Hypothalamus (tissue), 51 donors: ENCODE data around the gene ALDH3B1.

ENCODE experiments used
- DNase-seq, 51 donors: peaks; one replicate each; lab custom pipeline; 2025; lab: John Stamatoyannopoulos, UW

ALDH3B1 gene

DNA sequence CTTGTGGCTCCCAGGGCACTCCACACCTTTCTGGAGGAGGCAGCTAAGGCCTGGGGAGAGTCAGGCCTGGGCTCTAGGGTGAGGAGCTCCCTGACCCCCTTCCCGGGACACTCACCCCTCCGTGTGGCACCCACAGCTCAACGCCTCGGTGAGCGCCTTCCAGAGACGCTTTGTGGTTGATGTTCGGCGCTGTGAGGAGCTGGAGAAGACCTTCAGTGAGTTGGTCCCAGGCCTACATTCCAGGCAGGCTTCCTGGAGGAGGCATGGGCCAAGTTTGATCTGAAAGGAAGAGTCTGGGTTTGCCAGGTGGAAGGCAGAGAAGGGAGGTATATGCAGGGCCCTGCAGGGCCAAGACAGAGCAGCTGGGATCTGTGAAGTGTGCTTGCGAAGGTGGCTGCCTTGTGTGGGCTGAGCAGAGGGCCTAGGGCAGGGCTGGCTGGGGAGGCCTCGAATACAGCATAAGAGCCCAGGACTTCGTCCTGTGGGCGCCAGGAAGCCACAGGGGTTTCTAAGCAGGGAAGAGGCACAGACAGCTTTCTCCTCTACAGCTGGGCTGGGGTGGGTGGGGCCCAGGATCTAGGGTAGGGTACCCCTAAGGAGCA, 31.6 kb downstream of the ALDH3B1 start:
- no peak for DNase-seq

DNA sequence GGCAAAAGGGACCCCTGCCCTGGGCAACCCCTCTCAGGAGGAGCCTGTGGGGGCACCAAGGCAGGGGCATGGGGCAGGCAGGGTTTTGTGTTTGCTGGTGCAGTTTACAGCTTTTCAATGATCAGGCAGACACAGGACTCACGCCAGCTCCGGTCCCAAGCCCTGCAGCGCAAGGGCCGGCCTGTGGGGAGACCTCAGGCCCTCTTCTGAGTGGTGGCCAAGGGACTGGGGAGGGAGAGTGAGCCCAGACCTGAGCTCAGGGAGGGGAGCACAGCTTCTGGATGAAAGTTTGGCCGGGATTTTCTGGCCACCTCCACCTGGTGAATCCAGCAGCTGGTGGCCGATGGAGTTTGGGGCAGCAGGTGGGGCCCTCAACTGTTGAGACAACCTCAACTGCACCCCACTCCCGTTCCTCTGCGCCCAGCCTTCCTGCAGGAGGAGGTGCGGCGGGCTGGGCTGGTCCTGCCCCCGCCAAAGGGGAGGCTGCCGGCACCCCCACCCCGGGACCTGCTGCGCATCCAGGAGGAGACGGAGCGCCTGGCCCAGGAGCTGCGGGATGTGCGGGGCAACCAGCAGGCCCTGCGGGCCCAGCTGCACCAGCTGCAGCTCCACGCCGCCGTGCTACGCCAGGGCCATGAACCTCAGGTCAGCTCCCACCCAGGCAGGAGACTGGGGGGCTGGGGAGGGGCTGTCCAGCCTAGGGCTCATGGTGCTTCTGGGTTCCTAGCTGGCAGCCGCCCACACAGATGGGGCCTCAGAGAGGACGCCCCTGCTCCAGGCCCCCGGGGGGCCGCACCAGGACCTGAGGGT, 32.3 kb downstream of the ALDH3B1 start:
- peak in 1 of 51 donors; percentile 88 for DNase-seq

DNA sequence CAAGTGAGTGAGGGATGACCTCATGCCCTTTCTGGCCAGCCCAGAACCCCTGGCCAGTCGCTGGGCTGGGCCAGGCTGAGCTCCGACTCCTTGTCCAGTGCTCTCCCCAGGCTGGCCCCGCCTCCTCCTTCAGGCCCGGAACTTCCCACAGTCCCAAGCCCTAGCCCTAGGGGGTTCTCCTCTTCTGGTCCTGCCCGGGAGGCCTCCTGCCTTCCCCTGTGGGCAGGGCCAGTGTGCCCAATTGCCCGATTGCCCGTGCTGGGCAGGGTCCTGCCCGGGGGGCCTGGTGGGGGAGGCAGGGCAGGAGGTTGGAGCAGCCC, 32.9 kb downstream of the ALDH3B1 start:
- DNase-seq: no peak

DNA sequence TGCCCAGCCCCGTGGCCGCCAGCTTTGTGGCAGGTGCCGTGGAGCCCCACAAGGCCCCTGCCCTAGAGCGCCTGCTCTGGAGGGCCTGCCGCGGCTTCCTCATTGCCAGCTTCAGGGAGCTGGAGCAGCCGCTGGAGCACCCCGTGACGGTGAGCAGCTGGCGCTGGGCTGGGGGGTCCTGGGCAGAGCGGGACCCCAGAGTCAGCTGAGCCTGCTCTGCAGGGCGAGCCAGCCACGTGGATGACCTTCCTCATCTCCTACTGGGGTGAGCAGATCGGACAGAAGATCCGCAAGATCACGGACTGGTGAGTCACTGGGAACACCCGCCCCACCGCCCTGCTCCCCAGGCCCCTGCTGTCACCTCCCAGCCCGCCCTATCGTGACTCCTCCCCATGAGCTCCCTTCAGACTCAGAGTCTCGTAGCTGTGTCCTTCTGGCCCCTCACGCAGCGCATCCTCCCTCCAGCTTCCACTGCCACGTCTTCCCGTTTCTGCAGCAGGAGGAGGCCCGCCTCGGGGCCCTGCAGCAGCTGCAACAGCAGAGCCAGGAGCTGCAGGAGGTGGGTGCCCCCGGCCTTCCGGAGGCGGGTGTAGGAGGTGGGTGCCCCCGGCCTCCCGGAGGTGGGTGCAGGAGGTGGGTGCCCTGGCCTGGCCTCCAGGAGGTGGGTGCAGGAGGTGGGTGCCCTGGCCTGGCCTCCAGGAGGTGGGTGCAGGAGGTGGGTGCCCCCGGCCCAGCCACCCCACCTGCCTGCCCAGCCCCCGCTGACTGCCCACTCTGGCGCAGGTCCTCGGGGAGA, 33.4 kb downstream of the ALDH3B1 start:
- no peak for DNase-seq

DNA sequence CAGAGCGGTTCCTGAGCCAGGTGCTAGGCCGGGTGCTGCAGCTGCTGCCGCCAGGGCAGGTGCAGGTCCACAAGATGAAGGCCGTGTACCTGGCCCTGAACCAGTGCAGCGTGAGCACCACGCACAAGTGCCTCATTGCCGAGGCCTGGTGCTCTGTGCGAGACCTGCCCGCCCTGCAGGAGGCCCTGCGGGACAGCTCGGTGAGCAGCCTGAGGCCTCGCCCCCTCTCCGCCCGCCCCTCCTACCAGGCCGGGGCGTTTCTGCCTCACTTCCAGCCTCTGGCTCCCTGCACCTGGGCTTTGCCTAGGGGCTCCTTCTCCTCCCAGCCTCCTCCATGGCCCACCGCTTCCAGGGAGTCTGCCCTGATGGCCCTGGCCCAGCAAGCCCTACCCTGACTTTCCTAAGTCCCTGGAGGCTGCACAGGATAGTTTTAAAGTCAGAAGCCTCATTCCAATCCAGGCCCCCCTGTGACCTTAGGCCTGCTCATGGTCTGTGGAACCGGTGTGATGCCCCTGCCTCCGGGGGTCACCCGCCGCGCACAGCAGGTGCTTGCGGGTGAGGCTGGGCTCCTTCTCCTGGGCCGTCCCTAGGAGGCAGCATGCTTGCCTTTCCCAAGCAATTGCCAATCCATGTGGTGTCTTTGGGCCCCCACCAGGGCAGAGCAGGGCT, 34.2 kb downstream of the ALDH3B1 start:
- no peak for DNase-seq

DNA sequence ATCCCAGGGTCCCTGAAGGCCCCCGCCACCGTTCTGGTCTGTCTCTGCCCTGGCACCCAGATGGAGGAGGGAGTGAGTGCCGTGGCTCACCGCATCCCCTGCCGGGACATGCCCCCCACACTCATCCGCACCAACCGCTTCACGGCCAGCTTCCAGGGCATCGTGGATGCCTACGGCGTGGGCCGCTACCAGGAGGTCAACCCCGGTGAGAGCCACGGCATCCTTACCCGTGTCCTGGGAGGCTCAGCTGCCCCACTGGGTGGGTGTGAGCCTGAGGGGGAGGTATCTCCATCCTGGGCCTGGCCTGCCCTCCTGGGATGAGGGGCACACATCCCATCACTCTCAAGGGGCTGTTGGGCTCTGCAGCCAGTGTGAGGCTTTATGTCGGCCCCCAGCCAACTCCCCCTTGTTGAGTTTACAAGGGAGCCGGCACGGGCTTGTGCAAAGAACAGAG, 34.8 kb downstream of the ALDH3B1 start:
- no peak for DNase-seq

DNA sequence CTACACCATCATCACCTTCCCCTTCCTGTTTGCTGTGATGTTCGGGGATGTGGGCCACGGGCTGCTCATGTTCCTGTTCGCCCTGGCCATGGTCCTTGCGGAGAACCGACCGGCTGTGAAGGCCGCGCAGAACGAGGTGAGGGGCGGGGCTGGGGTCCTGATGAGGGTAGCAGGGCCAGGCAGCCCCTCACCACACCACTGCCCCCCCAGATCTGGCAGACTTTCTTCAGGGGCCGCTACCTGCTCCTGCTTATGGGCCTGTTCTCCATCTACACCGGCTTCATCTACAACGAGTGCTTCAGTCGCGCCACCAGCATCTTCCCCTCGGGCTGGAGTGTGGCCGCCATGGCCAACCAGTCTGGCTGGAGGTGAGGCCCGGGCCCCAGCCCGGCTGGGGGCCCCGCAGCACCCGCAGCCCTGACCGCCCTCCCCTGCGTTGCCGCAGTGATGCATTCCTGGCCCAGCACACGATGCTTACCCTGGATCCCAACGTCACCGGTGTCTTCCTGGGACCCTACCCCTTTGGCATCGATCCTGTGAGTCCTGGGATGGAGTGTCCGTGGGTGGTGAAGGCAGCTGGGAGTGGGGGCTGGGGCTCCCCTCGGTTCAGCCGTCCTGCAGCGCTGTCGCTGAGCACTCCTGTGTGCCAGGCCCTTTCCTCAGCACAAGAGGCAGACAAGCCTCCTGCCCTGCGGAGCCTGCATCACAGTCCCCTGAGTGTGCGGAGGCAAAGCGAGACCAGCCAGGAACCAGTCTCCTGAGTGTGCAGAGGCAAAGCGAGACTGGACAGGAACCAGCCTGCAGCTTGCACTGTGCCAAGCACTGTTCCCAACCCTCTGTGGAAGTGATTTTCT, 37.5 kb downstream of the ALDH3B1 start:
- peak in 5 of 51 donors; percentile 15 to 35 (median 26) for DNase-seq

DNA sequence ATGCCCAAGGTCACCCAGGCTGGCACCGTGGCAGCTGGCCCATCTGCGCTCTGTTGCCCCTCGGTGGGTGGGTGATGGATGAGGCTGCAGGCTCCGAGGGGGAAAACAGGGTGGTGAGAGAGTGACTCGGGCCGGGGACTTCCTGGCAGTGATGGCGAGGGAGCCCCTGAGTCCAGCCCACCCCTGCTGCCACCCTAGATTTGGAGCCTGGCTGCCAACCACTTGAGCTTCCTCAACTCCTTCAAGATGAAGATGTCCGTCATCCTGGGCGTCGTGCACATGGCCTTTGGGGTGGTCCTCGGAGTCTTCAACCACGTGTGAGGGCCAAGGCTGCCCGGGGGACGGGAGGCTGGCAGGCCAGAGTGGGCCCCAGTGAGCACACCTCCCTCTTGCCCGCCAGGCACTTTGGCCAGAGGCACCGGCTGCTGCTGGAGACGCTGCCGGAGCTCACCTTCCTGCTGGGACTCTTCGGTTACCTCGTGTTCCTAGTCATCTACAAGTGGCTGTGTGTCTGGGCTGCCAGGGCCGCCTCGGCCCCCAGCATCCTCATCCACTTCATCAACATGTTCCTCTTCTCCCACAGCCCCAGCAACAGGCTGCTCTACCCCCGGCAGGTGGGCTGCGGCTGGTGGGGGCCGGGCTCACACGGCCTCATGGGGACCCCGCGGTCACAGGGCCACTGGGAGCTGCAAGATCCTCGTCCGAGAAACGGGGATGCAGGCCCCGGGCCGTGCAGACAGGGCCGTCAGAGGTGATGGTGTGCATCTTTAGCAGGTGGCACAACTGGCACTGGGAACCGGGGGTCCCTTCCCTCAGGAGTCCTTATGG, 38.8 kb downstream of the ALDH3B1 start:
- no peak for DNase-seq

DNA sequence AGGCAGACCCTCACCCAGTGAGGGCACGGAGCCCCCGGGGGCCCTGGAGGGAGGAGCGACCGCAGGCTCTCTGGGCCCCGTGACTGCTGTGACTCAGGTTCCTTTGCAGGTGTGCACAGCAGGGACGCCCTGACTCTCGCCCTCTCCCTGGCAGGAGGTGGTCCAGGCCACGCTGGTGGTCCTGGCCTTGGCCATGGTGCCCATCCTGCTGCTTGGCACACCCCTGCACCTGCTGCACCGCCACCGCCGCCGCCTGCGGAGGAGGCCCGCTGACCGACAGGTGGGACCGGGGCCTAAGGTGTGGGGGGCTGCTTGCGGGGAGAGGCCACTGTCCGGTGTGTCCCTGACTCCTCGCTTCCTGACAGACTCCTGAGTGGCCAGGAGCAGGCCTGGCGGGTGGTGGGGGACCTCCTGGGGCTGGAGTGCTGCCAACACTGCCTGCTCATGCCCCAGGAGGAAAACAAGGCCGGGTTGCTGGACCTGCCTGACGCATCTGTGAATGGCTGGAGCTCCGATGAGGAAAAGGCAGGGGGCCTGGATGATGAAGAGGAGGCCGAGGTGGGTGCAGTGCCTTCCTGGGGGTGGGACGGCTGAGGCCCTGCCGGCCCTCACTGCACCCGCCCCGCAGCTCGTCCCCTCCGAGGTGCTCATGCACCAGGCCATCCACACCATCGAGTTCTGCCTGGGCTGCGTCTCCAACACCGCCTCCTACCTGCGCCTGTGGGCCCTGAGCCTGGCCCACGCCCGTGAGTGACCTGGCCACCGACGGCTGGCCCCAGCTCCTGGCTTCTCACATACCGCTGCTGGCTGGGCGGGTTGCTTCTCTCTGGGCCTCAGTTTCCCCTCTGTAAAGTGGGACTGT, 39.6 kb downstream of the ALDH3B1 start:
- peak in 1 of 51 donors; percentile 21 for DNase-seq

DNA sequence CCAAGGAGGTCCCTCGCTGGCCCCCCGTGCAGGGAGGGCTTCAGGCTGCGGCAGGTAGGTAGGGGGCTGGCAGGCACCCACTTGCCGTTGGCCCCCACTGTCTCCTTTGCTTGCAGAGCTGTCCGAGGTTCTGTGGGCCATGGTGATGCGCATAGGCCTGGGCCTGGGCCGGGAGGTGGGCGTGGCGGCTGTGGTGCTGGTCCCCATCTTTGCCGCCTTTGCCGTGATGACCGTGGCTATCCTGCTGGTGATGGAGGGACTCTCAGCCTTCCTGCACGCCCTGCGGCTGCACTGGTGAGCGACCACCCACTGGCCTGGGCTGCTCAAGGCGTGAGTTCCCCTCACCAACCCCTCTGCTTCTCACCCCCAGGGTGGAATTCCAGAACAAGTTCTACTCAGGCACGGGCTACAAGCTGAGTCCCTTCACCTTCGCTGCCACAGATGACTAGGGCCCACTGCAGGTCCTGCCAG, 40.3 kb downstream of the ALDH3B1 start:
- DNase-seq: no peak

DNA sequence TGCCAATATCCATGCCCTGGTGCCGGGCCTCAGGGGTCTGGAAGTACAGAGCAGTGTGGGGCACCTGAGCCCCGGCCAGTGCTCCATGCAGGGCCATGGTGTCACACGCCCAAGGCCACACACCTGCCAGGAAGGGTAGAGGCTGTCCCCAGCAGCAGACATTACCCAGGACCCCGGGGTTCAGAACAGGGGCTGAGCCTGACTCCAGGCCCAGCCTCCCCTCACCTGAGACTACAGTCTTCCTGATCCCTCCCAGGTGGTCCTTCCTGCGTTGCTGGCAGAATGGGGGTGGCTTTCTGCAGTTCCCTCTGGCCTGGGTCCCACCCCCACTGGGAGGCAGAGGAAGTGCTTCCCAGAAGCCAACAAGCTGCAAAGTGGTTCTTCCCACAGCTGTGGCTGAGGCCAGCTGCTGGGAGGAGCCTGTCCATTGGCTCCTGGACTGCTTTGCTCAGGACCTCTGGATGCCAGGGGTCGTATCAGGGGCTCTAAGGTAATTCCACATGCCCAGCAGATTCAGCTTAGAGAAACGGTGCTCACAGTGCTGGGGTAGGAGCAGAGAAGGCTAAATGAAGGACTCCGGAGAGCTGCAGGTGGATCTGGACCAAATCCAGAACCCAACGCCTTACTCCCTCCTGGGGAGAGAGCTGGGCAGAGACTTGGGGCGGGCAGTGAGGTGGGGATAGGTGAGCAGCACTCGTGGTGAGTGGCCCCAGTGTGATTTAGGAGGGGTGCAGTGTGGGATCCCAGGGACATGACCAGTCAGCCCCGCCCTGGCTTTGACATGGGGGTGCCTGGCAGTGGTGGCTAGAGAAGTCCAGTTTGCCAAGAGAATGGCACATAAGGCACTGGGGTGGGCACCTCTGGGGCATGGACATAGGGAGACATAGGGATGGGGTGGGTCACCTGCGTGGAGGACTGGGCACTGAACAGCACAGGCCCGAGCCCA, 41.3 kb downstream of the ALDH3B1 start:
- DNase-seq: no peak

DNA sequence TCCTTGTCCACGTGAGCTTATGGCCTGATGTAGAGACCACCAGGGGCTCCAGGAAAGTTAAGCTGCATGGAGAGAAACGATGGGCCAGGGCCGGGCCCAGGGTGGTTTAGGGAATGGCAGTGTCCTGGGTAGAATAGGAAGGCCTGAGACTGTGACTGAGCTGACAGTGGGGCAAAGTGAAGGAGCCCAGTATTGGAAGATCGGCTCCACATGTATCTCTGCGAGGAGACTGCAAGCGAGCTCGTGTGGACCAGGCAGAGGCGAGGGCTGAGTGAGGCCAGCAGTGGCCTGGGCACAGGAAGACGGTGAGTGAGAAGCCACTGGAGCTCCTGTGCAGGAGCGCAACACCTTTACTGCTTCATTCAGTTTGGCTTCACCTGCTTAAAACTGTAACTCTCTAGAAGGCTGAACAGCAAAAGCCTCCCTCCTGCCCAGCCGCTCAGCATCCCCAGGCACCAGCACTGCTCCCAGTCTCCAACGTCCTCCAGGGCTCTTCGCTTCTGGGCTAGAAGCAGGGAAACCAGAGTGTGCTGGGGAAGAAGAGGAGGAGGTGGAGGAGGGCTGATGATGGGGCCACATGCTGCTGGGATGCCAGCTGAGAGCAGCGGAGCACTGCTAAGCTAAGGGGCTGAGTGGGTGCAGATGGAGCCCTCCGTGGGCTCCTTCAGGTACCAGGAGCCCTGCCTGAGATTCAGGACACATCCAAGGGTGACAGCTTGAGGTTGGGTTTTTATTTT, 42.2 kb downstream of the ALDH3B1 start:
- DNase-seq: no peak

DNA sequence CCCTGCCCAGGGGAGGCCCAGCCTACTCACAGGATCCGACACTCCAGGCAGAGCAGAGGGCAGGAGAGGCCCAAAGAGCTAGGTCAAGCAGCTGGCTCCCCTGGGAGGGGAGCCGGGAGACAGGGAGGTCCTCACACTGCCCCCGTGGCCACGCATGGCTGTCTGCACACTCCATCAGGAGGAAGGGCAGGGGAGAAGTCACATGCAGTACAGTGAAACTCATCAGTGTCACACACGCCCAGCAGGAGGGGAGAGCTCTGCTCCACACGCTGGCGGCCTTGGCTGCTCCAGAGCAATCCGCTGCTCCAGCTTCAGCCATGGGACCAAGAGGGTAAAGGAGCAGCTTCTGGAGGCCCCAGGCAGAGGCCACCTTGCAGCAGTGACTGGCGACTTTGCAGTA, 43.0 kb downstream of the ALDH3B1 start:
- DNase-seq: no peak

DNA sequence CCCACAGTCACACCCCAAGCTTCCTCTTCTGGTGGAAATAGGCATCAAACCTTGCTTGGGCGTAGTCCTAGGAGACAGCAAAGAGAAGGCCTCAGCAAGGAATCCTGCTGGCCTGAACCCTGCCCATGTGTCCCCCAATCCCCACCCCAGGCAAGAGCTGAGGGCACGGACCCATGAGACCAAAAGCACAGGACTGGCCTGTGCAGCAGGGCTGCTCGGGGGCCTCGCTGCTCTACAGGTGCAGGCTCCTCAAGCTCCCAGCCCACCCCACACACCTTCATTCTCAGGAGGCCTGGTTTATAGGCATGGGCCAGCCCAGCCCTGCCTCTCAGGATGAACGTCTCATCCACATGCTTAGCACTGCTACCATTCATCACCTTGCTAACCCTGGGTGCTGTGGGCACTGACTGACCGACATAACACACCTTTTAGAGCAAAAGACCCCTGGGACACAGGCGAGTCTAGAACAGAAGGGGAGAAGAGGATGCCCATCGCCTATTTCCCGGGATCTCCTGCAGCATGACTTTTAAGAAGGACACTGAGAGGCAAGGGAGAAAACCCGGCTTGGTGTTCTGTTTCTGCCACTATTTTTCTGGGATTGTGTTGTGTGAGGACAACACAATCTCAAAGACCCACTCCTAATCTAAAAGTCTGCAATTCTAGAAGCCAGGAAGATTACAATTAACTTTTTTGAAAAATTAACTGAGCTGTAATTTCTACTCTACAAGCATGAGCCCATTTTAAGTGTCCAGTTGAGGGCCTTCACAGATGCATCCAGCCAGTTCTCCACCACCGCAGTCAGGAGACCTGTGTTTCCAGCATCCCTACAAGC, 44.1 kb downstream of the ALDH3B1 start:
- no peak for DNase-seq
